H9 (cell line): ENCODE data around the gene STK32B. TPM values are rescaled to one million over a fixed set of nuclear protein-coding genes. Genes with fewer than 3 reads are reported as not detected.

Experiments
- DNase-seq: peaks from one replicate; pipeline ENCODE4 v3.0.0-alpha.2; 2017
- H2AFZ ChIP-seq: one replicate; pipeline ENCODE4 v1.6.1; 2013; ENCODE audit warnings: mild to moderate bottlenecking, low read length, control low read depth, moderate library complexity
- H2AK5ac ChIP-seq: 2 replicates; pipeline ENCODE4 v1.6.1; 2013; ENCODE audit warnings: low read length, control low read depth, mixed read lengths; ENCODE audit not compliant: insufficient read length
- H2BK120ac ChIP-seq: one replicate; pipeline ENCODE4 v1.6.1; 2013; ENCODE audit warnings: low read depth, mild to moderate bottlenecking, low read length, control low read depth, inconsistent platforms; ENCODE audit not compliant: poor library complexity, severe bottlenecking
- H2BK12ac ChIP-seq: 2 replicates; pipeline ENCODE4 v1.6.1; 2013; ENCODE audit warnings: low read length, control low read depth, mixed read lengths, low read depth; ENCODE audit not compliant: insufficient read length
- H2BK15ac ChIP-seq: 2 replicates; pipeline ENCODE4 v1.6.1; 2013; ENCODE audit warnings: low read depth, low read length, control low read depth
- H2BK20ac ChIP-seq: one replicate; pipeline ENCODE4 v1.6.1; 2013; ENCODE audit warnings: low read depth, mild to moderate bottlenecking, low read length, control low read depth, inconsistent platforms; ENCODE audit not compliant: poor library complexity, severe bottlenecking
- H2BK5ac ChIP-seq: 2 replicates; pipeline ENCODE4 v1.6.1; 2013; ENCODE audit warnings: low read length, control low read depth, mixed read lengths; ENCODE audit not compliant: insufficient read length
- H3K14ac ChIP-seq: 2 replicates; pipeline ENCODE4 v1.6.1; 2013; ENCODE audit warnings: low read length, control low read depth; ENCODE audit not compliant: insufficient read depth
- H3K18ac ChIP-seq: 2 replicates; pipeline ENCODE4 v1.6.1; 2013; ENCODE audit warnings: low read depth, mild to moderate bottlenecking, mixed read lengths, low read length, control low read depth; ENCODE audit not compliant: insufficient read length
- H3K23ac ChIP-seq: 2 replicates; pipeline ENCODE4 v1.6.1; 2013; ENCODE audit warnings: low read length, control low read depth, mixed read lengths, low read depth; ENCODE audit not compliant: insufficient read length
- H3K23me2 ChIP-seq: 2 replicates; pipeline ENCODE4 v1.6.1; 2013; ENCODE audit warnings: low read depth, mild to moderate bottlenecking, mixed read lengths, low read length, control low read depth; ENCODE audit not compliant: insufficient read length, poor library complexity, severe bottlenecking
- H3K27ac ChIP-seq: 2 replicates; pipeline ENCODE4 v1.5.1; 2013; ENCODE audit warnings: low read length, control low read depth, mixed read lengths, low read depth; ENCODE audit not compliant: insufficient read length
- H3K27me3 ChIP-seq: 2 replicates; pipeline ENCODE4 v1.6.1; 2013; ENCODE audit warnings: low read length, control low read depth, inconsistent platforms; ENCODE audit not compliant: insufficient read depth
- H3K4ac ChIP-seq: 2 replicates; pipeline ENCODE4 v1.6.1; 2013; ENCODE audit warnings: low read depth, mild to moderate bottlenecking, control low read depth, inconsistent platforms, low read length, moderate library complexity
- H3K4me1 ChIP-seq: 2 replicates; pipeline ENCODE4 v1.6.1; 2013; ENCODE audit warnings: low read length, control low read depth, inconsistent platforms; ENCODE audit not compliant: insufficient read depth
- H3K4me2 ChIP-seq: 2 replicates; pipeline ENCODE4 v1.6.1; 2013; ENCODE audit warnings: low read length, control low read depth, mixed read lengths; ENCODE audit not compliant: insufficient read length, insufficient read depth
- H3K56ac ChIP-seq: 2 replicates; pipeline ENCODE4 v1.6.1; 2013; ENCODE audit warnings: low read depth, mild to moderate bottlenecking, mixed read lengths, low read length, control low read depth; ENCODE audit not compliant: insufficient read length
- H3K79me1 ChIP-seq: 2 replicates; pipeline ENCODE4 v1.6.1; 2013; ENCODE audit warnings: low read depth, mild to moderate bottlenecking, moderate library complexity, low read length, control low read depth, inconsistent platforms; ENCODE audit not compliant: insufficient read depth, poor library complexity, severe bottlenecking
- H3K79me2 ChIP-seq: 2 replicates; pipeline ENCODE4 v1.6.1; 2013; ENCODE audit warnings: low read length, control low read depth, inconsistent platforms; ENCODE audit not compliant: insufficient read depth
- H3K9ac ChIP-seq: 2 replicates; pipeline ENCODE4 v1.6.1; 2013; ENCODE audit warnings: low read length, control low read depth, mixed read lengths; ENCODE audit not compliant: insufficient read length; ENCODE audit errors: extremely low read depth
- H3K9me3 ChIP-seq: one replicate; pipeline ENCODE4 v1.6.1; 2013; ENCODE audit warnings: low read depth, low read length, inconsistent platforms; ENCODE audit not compliant: control insufficient read depth
- H3T11ph ChIP-seq: one replicate; pipeline ENCODE4 v1.6.1; 2013; ENCODE audit warnings: mild to moderate bottlenecking, low read length, control low read depth, inconsistent platforms
- H4K20me1 ChIP-seq: one replicate; pipeline ENCODE4 v1.6.1; 2013; ENCODE audit not compliant: control insufficient read depth, insufficient read length, insufficient read depth
- H4K5ac ChIP-seq: 2 replicates; pipeline ENCODE4 v1.6.1; 2013; ENCODE audit warnings: low read depth, mild to moderate bottlenecking, mixed read lengths, low read length, control low read depth; ENCODE audit not compliant: insufficient read length
- H4K8ac ChIP-seq: replicated peaks from 2 replicates; pipeline ENCODE4 v1.6.1; 2013; ENCODE audit warnings: low read length, control low read depth, mixed read lengths, low read depth; ENCODE audit not compliant: insufficient read length
- H4K91ac ChIP-seq: 2 replicates; pipeline ENCODE4 v1.6.1; 2013; ENCODE audit warnings: low read depth, mild to moderate bottlenecking, moderate library complexity, mixed read lengths, low read length, control low read depth; ENCODE audit not compliant: insufficient read length
- H3K27ac Mint-ChIP-seq, 3 experiments: 2 replicates in 2 of 3; 3 replicates in 1 of 3; pipeline ENCODE4 v1.8.0; 2020 to 2021; ENCODE audit warnings: mixed read lengths in 3 of 3, mild to moderate bottlenecking in 1 of 3, moderate library complexity in 1 of 3
- H3K27me3 Mint-ChIP-seq: 2 replicates; pipeline ENCODE4 v1.8.0; 2021; ENCODE audit warnings: low read depth, mild to moderate bottlenecking, moderate library complexity, mixed read lengths
- H3K36me3 Mint-ChIP-seq, 3 experiments: 2 replicates in 2 of 3; 3 replicates in 1 of 3; pipeline ENCODE4 v1.8.0; 2020 to 2021; ENCODE audit warnings: low read depth in 3 of 3, mixed read lengths in 3 of 3; ENCODE audit not compliant: insufficient read depth in 1 of 3
- H3K4me1 Mint-ChIP-seq, 2 experiments: 2 replicates each; pipeline ENCODE4 v1.8.0; 2020; ENCODE audit warnings: mixed read lengths in 2 of 2
- H3K4me3 Mint-ChIP-seq, 2 experiments: 2 replicates in 1 of 2; 3 replicates in 1 of 2; pipeline ENCODE4 v1.8.0; 2020 to 2021; ENCODE audit warnings: mild to moderate bottlenecking in 2 of 2, mixed read lengths in 2 of 2, moderate library complexity in 1 of 2
- H3K9me3 Mint-ChIP-seq, 2 experiments: 2 replicates in 1 of 2; 3 replicates in 1 of 2; pipeline ENCODE4 v1.8.0; 2020; ENCODE audit warnings: mild to moderate bottlenecking in 2 of 2, mixed read lengths in 2 of 2, moderate library complexity in 1 of 2
- whole genome bisulfite sequencing: extraction: QIAGEN DNeasy Blood & Tissue Kit; methylation state at CpG from one replicate; pipeline ENCODE4 v1.1.7; 2013; ENCODE audit warnings: missing lambda C conversion rate, low lambda C conversion rate, mixed read lengths; ENCODE audit not compliant: insufficient read length; ENCODE audit errors: extremely low coverage; 5-methylcytosine and 5-hydroxymethylcytosine counted together
- total RNA-seq: library from RNA; stranded (reverse); gene quantifications from 2 replicates; pipeline ENCODE4 v1.2.1, GENCODE V29; 2021
- TF ChIP-seq, protein P1 (sequence below): fragments of 200-600 bp; sonication (generic); conservative IDR thresholded peaks from 3 replicates; pipeline ENCODE4 v1.8.0; 2021; ENCODE audit warnings: antibody characterized with exemption, mild to moderate bottlenecking

The STK32B gene
- total RNA-seq, 1 experiment from 2014 or later: 1.0 TPM

DNA sequence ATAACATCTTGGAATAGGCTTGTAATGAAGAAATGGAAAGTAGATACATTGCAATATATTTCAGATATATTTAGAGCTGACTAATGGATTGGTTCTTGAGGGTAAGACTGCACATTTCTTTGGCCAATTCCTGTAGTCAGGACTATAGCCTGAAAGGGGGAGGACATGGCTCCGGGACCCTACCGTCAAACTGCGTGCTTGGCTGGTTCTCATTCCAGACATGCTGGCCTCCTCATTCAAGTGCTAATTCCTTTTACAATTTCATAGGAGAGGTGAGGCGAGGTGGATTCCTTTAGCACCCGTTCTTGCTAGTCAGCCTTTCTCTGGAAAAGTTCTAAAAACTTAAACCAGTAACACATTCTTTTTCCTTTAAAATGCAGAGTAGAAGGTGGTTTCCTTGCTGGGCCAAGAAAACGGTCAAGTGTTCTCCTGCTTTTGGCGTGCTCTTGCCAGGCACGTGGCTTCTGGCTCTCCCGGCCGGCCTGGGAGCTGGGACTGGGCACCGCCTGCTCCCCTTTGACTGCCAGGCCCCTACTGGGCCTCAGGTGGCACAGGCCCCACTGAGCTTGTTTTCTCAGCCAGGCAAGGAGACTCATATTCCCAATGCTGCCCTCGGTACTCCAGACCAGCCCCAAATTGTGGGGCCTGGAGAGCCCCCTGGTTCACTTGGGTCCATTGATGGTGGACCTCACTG is 167.2 kb downstream of the STK32B start:
- H3K4me1 Mint-ChIP-seq: peaks cover 29 to 30% of the 10 kb centered on the region in 2 experiments

More for the DNA sequence above, 167.2 kb downstream of the STK32B start:
- Histone ChIP-seq H4K91ac (no peak overlapping the region), H3K27me3 (no peaks in the 10 kb centered on the region), H3K4ac (no peak overlapping the region), H3K9ac (no peak overlapping the region), H2BK120ac (no peak overlapping the region), H3K79me2 (no peaks in the 10 kb centered on the region), H3K23me2 (no peaks in the 10 kb centered on the region), H3K23ac (no peak overlapping the region), H2BK12ac (no peak overlapping the region), H2BK20ac (no peak overlapping the region), H4K5ac (no peak overlapping the region), H3K4me1 (no peaks in the 10 kb centered on the region; the same call in none of the 2 replicates), H3K18ac (no peak overlapping the region), H3T11ph (no peak overlapping the region), H3K4me2 (no peak overlapping the region), H4K20me1 (no peaks in the 10 kb centered on the region), H2BK15ac (no peak overlapping the region), H3K79me1 (no peaks in the 10 kb centered on the region), H3K27ac (no peak overlapping the region), H4K8ac (no peak overlapping the region), H2BK5ac (no peak overlapping the region), H2AFZ (no peak overlapping the region), H3K9me3 (peaks cover 10% of the 10 kb centered on the region), H3K56ac (no peak overlapping the region), H3K14ac (no peak overlapping the region), H2AK5ac (no peak overlapping the region)
- Mint-ChIP-seq H3K27me3 (no peaks in the 10 kb centered on the region; the same call in 1 of the 2 replicates), H3K27ac (no peak overlapping the region), H3K4me3 (no peak overlapping the region), H3K9me3 (peaks cover 21 to 23% of the 10 kb centered on the region in 2 experiments), H3K36me3 (peaks cover 0 to 8% (median 0%) of the 10 kb centered on the region in 3 experiments; a peak in 6 of 7 replicates)
- DNase-seq: no peak
- TF ChIP-seq, protein P1, sequence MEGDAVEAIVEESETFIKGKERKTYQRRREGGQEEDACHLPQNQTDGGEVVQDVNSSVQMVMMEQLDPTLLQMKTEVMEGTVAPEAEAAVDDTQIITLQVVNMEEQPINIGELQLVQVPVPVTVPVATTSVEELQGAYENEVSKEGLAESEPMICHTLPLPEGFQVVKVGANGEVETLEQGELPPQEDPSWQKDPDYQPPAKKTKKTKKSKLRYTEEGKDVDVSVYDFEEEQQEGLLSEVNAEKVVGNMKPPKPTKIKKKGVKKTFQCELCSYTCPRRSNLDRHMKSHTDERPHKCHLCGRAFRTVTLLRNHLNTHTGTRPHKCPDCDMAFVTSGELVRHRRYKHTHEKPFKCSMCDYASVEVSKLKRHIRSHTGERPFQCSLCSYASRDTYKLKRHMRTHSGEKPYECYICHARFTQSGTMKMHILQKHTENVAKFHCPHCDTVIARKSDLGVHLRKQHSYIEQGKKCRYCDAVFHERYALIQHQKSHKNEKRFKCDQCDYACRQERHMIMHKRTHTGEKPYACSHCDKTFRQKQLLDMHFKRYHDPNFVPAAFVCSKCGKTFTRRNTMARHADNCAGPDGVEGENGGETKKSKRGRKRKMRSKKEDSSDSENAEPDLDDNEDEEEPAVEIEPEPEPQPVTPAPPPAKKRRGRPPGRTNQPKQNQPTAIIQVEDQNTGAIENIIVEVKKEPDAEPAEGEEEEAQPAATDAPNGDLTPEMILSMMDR: no peak
- WGBS: no CpG with 5 or more reads among the region's 12 CpGs
